HL-60 (cell line): Measurements from ENCODE around the gene GAMT.

Source experiments
- GABPA ChIP-seq: IDR thresholded peaks from 2 replicates; pipeline ENCODE4 v1.6.1; 2012; ENCODE audit warnings: low read depth
- POLR2AphosphoS5 ChIP-seq: IDR thresholded peaks from 2 replicates; pipeline ENCODE4 v1.6.1; 2012; ENCODE audit warnings: low read depth
- SPI1 ChIP-seq: IDR thresholded peaks from 2 replicates; pipeline ENCODE4 v1.6.1; 2012; ENCODE audit warnings: low read depth, mild to moderate bottlenecking, borderline replicate concordance
- TF ChIP-seq, protein P1 (sequence below): IDR thresholded peaks from one replicate; pipeline ENCODE4 v1.5.1; 2011; ENCODE audit warnings: low read length, control low read depth, inconsistent platforms; ENCODE audit not compliant: insufficient read depth
- TF ChIP-seq, protein P2 (sequence below): IDR thresholded peaks from 2 replicates; pipeline ENCODE4 v1.6.1; 2012; ENCODE audit warnings: low read depth; ENCODE audit not compliant: insufficient replicate concordance

DNA sequence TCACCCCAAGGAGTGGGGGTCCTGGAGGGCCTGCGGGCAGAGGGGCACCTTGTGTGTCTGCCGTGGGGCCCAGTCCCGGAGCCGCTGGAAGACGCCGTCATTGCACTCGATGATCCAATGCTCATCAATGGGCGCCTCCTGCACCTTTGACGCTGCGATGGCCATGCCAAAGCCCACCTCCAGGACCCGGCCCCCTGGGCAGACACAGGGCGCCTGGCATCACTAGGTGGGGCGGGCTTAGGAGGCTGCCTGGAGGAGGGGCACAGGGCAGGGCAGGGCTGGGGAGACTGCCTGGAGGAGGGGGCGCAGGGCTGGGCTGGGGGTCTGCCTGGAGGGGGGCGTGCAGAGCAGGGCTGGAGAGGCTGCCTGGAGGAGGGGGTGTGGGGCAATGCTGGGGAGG, 1.6 kb downstream of the GAMT start:
- TF ChIP-seq, protein P1, sequence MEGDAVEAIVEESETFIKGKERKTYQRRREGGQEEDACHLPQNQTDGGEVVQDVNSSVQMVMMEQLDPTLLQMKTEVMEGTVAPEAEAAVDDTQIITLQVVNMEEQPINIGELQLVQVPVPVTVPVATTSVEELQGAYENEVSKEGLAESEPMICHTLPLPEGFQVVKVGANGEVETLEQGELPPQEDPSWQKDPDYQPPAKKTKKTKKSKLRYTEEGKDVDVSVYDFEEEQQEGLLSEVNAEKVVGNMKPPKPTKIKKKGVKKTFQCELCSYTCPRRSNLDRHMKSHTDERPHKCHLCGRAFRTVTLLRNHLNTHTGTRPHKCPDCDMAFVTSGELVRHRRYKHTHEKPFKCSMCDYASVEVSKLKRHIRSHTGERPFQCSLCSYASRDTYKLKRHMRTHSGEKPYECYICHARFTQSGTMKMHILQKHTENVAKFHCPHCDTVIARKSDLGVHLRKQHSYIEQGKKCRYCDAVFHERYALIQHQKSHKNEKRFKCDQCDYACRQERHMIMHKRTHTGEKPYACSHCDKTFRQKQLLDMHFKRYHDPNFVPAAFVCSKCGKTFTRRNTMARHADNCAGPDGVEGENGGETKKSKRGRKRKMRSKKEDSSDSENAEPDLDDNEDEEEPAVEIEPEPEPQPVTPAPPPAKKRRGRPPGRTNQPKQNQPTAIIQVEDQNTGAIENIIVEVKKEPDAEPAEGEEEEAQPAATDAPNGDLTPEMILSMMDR = no peak
- TF ChIP-seq GABPA = no peak
- no peak for TF ChIP-seq POLR2AphosphoS5
- TF ChIP-seq, protein P2, sequence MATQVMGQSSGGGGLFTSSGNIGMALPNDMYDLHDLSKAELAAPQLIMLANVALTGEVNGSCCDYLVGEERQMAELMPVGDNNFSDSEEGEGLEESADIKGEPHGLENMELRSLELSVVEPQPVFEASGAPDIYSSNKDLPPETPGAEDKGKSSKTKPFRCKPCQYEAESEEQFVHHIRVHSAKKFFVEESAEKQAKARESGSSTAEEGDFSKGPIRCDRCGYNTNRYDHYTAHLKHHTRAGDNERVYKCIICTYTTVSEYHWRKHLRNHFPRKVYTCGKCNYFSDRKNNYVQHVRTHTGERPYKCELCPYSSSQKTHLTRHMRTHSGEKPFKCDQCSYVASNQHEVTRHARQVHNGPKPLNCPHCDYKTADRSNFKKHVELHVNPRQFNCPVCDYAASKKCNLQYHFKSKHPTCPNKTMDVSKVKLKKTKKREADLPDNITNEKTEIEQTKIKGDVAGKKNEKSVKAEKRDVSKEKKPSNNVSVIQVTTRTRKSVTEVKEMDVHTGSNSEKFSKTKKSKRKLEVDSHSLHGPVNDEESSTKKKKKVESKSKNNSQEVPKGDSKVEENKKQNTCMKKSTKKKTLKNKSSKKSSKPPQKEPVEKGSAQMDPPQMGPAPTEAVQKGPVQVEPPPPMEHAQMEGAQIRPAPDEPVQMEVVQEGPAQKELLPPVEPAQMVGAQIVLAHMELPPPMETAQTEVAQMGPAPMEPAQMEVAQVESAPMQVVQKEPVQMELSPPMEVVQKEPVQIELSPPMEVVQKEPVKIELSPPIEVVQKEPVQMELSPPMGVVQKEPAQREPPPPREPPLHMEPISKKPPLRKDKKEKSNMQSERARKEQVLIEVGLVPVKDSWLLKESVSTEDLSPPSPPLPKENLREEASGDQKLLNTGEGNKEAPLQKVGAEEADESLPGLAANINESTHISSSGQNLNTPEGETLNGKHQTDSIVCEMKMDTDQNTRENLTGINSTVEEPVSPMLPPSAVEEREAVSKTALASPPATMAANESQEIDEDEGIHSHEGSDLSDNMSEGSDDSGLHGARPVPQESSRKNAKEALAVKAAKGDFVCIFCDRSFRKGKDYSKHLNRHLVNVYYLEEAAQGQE = no peak
- no peak for TF ChIP-seq SPI1
